ENCODE measurements around the gene SLC7A7. TPM values are rescaled to one million over a fixed set of nuclear protein-coding genes. Genes with fewer than 3 reads are reported as not detected.
A peak's percentile ranks its signal among the peaks of the same experiment; 100 is the strongest.

The SLC7A7 gene
- total RNA-seq, 2 experiments from 2014 or later, result 0.23 TPM; not detected in 1

GRCh38 chr14:22850944-22851764 lies 35.9 kb upstream of the SLC7A7 start:
- no peaks in the 10 kb centered on the region for H3K9me3 Mint-ChIP-seq (ENCODE audit: insufficient read depth)
- H3K27me3 Mint-ChIP-seq (ENCODE audit: low read depth), result peaks cover 22% of the 10 kb centered on the region
- no peak overlapping the region for H3K4me3 Mint-ChIP-seq
- H3K36me3 Mint-ChIP-seq (ENCODE audit: low read depth), result no peaks in the 10 kb centered on the region
- DNase-seq, result peak; percentile 63
- no peak for ATAC-seq
- CTCF ChIA-PET, result interaction anchor here (0.7 to 25.2 kb wide), 17 partner anchors 13 to 854 kb away, joined by 3 to 590 read pairs (median 4); partner anchors contain the start of genes LRP10, MMP14, MRPL52 and REM2
- POLR2A ChIA-PET, result interaction anchor here (1.3 to 1.7 kb wide), 4 partner anchors 16 to 262 kb away, joined by 3 to 10 read pairs (median 3); partner anchors contain the start of gene DAD1
- peaks cover 44% of the 10 kb centered on the region for H3K4me1 Mint-ChIP-seq (ENCODE audit: low read depth)
- H3K27ac Mint-ChIP-seq, result peak overlapping the region; percentile 30

DNA sequence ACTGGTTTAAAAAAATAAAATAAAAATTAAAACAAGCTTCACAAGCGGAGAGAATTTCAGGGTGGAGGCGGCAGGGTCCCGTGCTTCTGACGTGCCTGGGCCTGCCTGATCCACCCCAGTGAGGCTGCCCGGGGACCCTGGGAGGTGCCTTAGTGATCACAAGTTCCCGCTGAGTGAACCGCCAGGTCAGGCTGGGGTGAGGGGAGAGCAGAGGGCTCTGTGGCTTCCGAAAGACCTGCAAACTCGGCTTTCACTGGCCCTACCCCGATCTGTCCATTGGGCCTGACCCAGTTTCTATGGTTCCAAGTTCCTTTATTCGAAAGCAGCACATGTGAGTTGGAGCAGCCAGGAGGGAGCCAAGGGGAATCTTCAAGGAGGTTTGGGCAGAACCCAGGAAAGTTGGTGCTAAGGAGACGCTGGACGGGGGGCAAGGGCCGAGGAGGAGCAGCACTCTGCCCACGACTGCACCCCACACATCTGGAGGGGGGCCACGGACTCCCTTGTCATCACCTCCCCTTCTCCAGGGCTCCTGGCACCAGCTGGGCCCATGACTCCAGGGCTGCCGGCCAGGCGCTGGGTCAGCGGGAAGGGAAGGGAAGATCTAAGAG lies 34.1 kb upstream of the SLC7A7 start:
- POLR2A ChIA-PET, result interaction anchor here (1.2 to 1.5 kb wide), 2 partner anchors 12 to 19 kb away, joined by 4 to 5 read pairs; no protein-coding TSS in a partner anchor
- peaks cover 22% of the 10 kb centered on the region for H3K27me3 Mint-ChIP-seq (ENCODE audit: low read depth)

DNA sequence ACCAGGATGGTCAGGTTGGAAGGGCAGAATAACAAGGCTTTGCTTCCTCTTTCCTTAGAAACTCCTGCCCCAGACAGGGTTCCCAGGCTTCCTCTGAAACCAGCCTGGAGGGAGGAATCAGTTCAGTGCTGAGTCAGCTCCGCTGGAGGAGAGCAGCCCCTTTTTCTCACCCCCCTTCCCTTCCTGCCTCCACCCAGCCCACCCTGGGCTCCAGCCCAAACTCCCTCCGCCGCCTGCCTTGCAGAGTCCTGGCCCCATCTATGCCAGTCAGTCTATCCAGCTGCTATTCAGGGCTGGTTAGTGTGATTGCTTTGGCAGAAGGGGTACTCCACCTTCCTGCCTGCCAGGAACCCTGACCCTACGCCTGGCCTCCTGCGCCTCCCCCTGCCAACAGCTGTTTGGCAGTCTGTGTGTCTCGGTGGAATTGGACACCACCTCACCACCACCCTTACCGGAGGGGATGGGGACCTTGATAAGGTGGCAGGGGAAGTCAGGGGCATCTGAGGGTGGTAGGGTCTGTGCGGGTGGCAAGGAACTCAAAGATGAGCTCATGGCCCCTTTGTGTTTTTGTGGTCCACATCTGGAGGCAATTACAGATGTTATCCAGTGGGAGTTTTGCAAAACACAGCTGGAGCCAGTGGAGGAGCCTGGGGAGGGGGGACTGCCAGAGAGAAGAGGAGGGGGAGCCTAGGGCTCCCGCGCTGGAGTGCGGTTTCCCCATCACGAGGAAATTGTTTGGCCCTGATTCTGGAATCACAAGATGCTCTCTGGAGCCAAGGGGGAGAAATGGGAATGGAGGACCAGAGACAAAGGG lies 33.3 kb upstream of the SLC7A7 start:
- no peak overlapping the region for H3K27ac Mint-ChIP-seq
- ChIA-PET POLR2A (interaction anchor here (1.2 to 1.5 kb wide), 2 partner anchors 11 to 18 kb away, joined by 4 to 5 read pairs; no protein-coding TSS in a partner anchor), CTCF (interaction anchor here (1.8 to 25.2 kb wide), 3 partner anchors 19 to 278 kb away, joined by 5 to 590 read pairs (median 6); partner anchors contain the start of genes LRP10, MMP14 and MRPL52)
- no peaks in the 10 kb centered on the region for H3K9me3 Mint-ChIP-seq (ENCODE audit: insufficient read depth)
- no peak for ATAC-seq
- DNase-seq, result no peak
- no peaks in the 10 kb centered on the region for H3K36me3 Mint-ChIP-seq (ENCODE audit: low read depth)
- no peak overlapping the region for H3K4me3 Mint-ChIP-seq
- H3K27me3 Mint-ChIP-seq (ENCODE audit: low read depth), result peaks cover 22% of the 10 kb centered on the region
- H3K4me1 Mint-ChIP-seq (ENCODE audit: low read depth), result peaks cover 31% of the 10 kb centered on the region

More for the DNA sequence above, 34.1 kb upstream of the SLC7A7 start:
- no peak overlapping the region for H3K27ac Mint-ChIP-seq
- H3K4me3 Mint-ChIP-seq, result no peak overlapping the region
- H3K36me3 Mint-ChIP-seq (ENCODE audit: low read depth), result no peaks in the 10 kb centered on the region
- DNase-seq, result no peak
- CTCF ChIA-PET, result interaction anchor here (1.0 to 25.2 kb wide), 4 partner anchors 20 to 279 kb away, joined by 3 to 590 read pairs (median 6); partner anchors contain the start of genes LRP10, MMP14 and MRPL52
- no peaks in the 10 kb centered on the region for H3K9me3 Mint-ChIP-seq (ENCODE audit: insufficient read depth)
- no peak for ATAC-seq
- peaks cover 34% of the 10 kb centered on the region for H3K4me1 Mint-ChIP-seq (ENCODE audit: low read depth)

DNA sequence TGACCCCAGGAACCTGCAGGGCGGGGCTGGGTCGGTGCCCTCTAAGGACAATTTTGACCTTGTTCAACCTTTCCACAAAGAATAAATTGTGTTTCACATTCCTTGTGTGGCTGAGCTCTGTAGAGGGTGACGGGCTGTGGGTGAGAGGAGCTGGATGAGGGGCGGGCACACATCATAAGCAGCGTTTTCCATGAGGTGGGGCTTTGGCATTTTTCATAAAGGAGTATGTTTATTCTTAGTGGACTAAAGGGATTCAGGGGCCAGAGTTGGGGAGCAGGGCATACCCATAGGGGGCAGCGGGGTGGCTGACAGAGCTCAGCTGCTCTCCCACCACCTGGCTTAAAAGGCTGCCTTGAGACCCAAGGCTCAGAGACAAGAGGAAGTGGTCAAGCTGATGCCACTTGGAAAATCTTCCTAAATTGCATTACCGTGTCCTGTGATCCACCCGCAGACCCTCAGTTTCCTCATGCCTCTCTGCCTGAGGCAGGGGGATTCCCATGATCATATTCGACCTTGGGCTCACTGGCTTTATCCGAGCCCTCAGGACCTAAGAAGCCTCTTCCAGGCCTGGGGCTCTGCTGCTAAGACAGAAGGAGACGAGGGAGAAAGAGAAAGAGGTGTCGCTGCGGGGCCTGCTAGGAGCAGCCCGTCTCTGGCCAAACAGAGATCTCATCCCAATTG lies 32.6 kb upstream of the SLC7A7 start:
- ATAC-seq (no peak), DNase-seq (no peak)
- CTCF ChIA-PET, result interaction anchor here (2.4 to 25.2 kb wide), 2 partner anchors 18 to 24 kb away, joined by 6 to 590 read pairs; partner anchors contain the start of genes LRP10, MMP14 and MRPL52
- Mint-ChIP-seq H3K4me1 (ENCODE audit: low read depth) (peaks cover 25% of the 10 kb centered on the region), H3K27ac (no peak overlapping the region), H3K4me3 (no peak overlapping the region), H3K9me3 (ENCODE audit: insufficient read depth) (no peaks in the 10 kb centered on the region), H3K36me3 (ENCODE audit: low read depth) (no peaks in the 10 kb centered on the region), H3K27me3 (ENCODE audit: low read depth) (peaks cover 22% of the 10 kb centered on the region)
- POLR2A ChIA-PET, result interaction anchor here (1.2 to 1.5 kb wide), 2 partner anchors 11 to 17 kb away, joined by 4 to 5 read pairs; no protein-coding TSS in a partner anchor

- DNase-seq (no peak), ATAC-seq (no peak)
- H3K27ac Mint-ChIP-seq, result no peak overlapping the region
- H3K27me3 Mint-ChIP-seq (ENCODE audit: low read depth), result peaks cover 22% of the 10 kb centered on the region
- H3K4me1 Mint-ChIP-seq (ENCODE audit: low read depth), result peaks cover 20% of the 10 kb centered on the region
- H3K9me3 Mint-ChIP-seq (ENCODE audit: insufficient read depth), result no peaks in the 10 kb centered on the region
- H3K4me3 Mint-ChIP-seq, result no peak overlapping the region
- ChIA-PET CTCF (interaction anchor here (2.4 to 25.2 kb wide), 2 partner anchors 17 to 25 kb away, joined by 6 to 590 read pairs; partner anchors contain the start of genes LRP10, MMP14 and MRPL52), POLR2A (no interaction called here)
- no peaks in the 10 kb centered on the region for H3K36me3 Mint-ChIP-seq (ENCODE audit: low read depth)
Observed at GRCh38 chr14:22846811-22847307, 31.6 kb upstream of the SLC7A7 start.

DNA sequence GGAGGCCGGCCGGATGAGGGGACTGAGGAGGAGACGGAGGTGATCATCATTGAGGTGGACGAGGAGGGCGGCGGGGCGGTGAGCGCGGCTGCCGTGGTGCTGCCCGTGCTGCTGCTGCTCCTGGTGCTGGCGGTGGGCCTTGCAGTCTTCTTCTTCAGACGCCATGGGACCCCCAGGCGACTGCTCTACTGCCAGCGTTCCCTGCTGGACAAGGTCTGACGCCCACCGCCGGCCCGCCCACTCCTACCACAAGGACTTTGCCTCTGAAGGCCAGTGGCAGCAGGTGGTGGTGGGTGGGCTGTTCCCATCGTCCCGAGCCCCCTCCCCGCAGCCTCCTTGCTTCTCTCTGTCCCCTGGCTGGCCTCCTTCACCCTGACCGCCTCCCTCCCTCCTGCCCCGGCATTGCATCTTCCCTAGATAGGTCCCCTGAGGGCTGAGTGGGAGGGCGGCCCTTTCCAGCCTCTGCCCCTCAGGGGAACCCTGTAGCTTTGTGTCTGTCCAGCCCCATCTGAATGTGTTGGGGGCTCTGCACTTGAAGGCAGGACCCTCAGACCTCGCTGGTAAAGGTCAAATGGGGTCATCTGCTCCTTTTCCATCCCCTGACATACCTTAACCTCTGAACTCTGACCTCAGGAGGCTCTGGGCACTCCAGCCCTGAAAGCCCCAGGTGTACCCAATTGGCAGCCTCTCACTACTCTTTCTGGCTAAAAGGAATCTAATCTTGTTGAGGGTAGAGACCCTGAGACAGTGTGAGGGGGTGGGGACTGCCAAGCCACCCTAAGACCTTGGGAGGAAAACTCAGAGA lies 30.8 kb upstream of the SLC7A7 start:
- Mint-ChIP-seq H3K4me3 (no peak overlapping the region), H3K9me3 (ENCODE audit: insufficient read depth) (no peaks in the 10 kb centered on the region), H3K4me1 (ENCODE audit: low read depth) (peaks cover 12% of the 10 kb centered on the region), H3K27ac (no peak overlapping the region), H3K36me3 (ENCODE audit: low read depth) (no peaks in the 10 kb centered on the region), H3K27me3 (ENCODE audit: low read depth) (peaks cover 25% of the 10 kb centered on the region)
- ATAC-seq (no peak), DNase-seq (no peak)
- ChIA-PET POLR2A (interaction anchor here (0.6 to 1.0 kb wide), 2 partner anchors 289 to 331 kb away, joined by 3 to 4 read pairs; no protein-coding TSS in a partner anchor), CTCF (interaction anchor here (1.5 to 25.2 kb wide), 3 partner anchors 8 to 276 kb away, joined by 5 to 590 read pairs (median 15); partner anchors contain the start of genes MMP14 and MRPL52)

- Mint-ChIP-seq H3K27ac (no peak overlapping the region), H3K4me1 (ENCODE audit: low read depth) (peaks cover 7% of the 10 kb centered on the region), H3K27me3 (ENCODE audit: low read depth) (peaks cover 25% of the 10 kb centered on the region), H3K9me3 (ENCODE audit: insufficient read depth) (no peaks in the 10 kb centered on the region), H3K4me3 (no peak overlapping the region), H3K36me3 (ENCODE audit: low read depth) (no peaks in the 10 kb centered on the region)
- ChIA-PET CTCF (interaction anchor here (1.5 to 25.2 kb wide), 3 partner anchors 9 to 275 kb away, joined by 5 to 590 read pairs (median 15); partner anchors contain the start of genes MMP14 and MRPL52), POLR2A (interaction anchor here (1.0 kb wide), 1 partner anchor 288 kb away, joined by 4 read pairs; no protein-coding TSS in a partner anchor)
- DNase-seq (no peak), ATAC-seq (no peak)
Observed at GRCh38 chr14:22845103-22845394, 29.8 kb upstream of the SLC7A7 start.

GRCh38 chr14:22844221-22845102 lies 29.2 kb upstream of the SLC7A7 start:
- Mint-ChIP-seq H3K4me1 (ENCODE audit: low read depth) (peaks cover 9% of the 10 kb centered on the region), H3K27me3 (ENCODE audit: low read depth) (peaks cover 25% of the 10 kb centered on the region), H3K27ac (no peak overlapping the region), H3K4me3 (no peak overlapping the region), H3K36me3 (ENCODE audit: low read depth) (no peaks in the 10 kb centered on the region), H3K9me3 (ENCODE audit: insufficient read depth) (no peaks in the 10 kb centered on the region)
- CTCF ChIA-PET, result interaction anchor here (1.5 to 25.2 kb wide), 3 partner anchors 9 to 274 kb away, joined by 5 to 590 read pairs (median 15); partner anchors contain the start of genes MMP14 and MRPL52
- ATAC-seq (no peak), DNase-seq (no peak)
- POLR2A ChIA-PET, result no interaction called here

DNA sequence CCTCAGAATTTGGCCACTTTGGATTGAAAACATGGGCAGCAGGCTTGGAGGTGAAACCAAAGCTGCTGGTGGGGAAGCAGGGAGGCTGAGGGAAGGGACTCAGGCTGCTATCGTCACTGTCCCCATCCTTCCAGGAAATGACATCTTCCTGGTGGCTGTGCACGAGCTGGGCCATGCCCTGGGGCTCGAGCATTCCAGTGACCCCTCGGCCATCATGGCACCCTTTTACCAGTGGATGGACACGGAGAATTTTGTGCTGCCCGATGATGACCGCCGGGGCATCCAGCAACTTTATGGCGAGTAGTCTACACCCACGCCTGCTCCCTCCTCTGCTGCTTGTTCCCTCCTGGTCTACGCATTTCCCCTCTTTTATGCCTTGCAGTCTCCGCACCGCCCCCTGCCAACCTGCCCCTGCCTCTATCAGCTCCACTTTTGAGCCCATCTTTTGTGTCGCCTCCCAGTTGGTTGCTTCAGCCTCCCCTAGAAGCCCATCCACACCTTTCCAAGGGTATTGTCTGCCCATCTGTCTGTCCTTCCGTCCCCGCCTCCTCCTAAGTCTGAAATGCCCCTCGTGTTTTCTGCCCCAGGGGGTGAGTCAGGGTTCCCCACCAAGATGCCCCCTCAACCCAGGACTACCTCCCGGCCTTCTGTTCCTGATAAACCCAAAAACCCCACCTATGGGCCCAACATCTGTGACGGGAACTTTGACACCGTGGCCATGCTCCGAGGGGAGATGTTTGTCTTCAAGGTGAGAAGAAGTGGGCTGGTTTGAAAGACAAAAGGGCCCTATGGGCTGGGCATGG lies 28.1 kb upstream of the SLC7A7 start:
- H3K36me3 Mint-ChIP-seq (ENCODE audit: low read depth), result no peaks in the 10 kb centered on the region
- ChIA-PET CTCF (interaction anchor here (0.8 to 25.2 kb wide), 3 partner anchors 9 to 273 kb away, joined by 3 to 590 read pairs (median 4); partner anchors contain the start of genes MMP14 and MRPL52), POLR2A (interaction anchor here (1.0 kb wide), 1 partner anchor 9 kb away, joined by 3 read pairs; no protein-coding TSS in a partner anchor)
- ATAC-seq (no peak), DNase-seq (no peak)
- H3K4me1 Mint-ChIP-seq (ENCODE audit: low read depth), result peaks cover 18% of the 10 kb centered on the region
- no peaks in the 10 kb centered on the region for H3K9me3 Mint-ChIP-seq (ENCODE audit: insufficient read depth)
- H3K4me3 Mint-ChIP-seq, result no peak overlapping the region
- H3K27me3 Mint-ChIP-seq (ENCODE audit: low read depth), result peaks cover 19% of the 10 kb centered on the region
- H3K27ac Mint-ChIP-seq, result no peak overlapping the region
